AG04449 (cell line): ENCODE data around the gene SEC23B.
"Not testable (repeated sequence)": the region's sequence is repeated elsewhere in the genome, so short reads cannot be mapped to it uniquely, and the experiment has no call there.

Experiments used
- CTCF ChIA-PET: fragments of 350-600 bp; formaldehyde crosslinking; extraction: SDS; loops from one replicate; lab custom pipeline; 2021; ENCODE audit warnings: antibody characterized with exemption; lab: Yijun Ruan, JAX
- POLR2A ChIA-PET: fragments of 400-600, 350-600 bp; formaldehyde crosslinking; extraction: SDS; loops from one replicate; lab custom pipeline; 2020; ENCODE audit warnings: antibody characterized with exemption, inconsistent platforms; lab: Yijun Ruan, JAX
- DNase-seq: peaks from one replicate; pipeline ENCODE4 v3.0.0-alpha.2; 2010; ENCODE audit warnings: low read depth, low spot score
- H3K4me3 ChIP-seq: 2 replicates; pipeline ENCODE4 v1.5.1; 2011; ENCODE audit warnings: low read depth, mild to moderate bottlenecking, control low read depth, low read length
- TF ChIP-seq, protein P1 (sequence below): IDR thresholded peaks from one replicate; pipeline ENCODE4 v1.5.1; 2011; ENCODE audit warnings: mild to moderate bottlenecking, moderate library complexity, low read length, control low read depth, inconsistent platforms; ENCODE audit not compliant: insufficient read depth; ENCODE audit errors: missing control alignments

SEC23B gene

GRCh38 chr20:18523066-18523465 lies 15.3 kb downstream of the SEC23B start:
- CTCF ChIA-PET = interaction anchor here (0.7 kb wide), 1 partner anchor 97 kb away, joined by 3 read pairs; no protein-coding TSS in a partner anchor
- H3K4me3 ChIP-seq = no peak overlapping the region
- TF ChIP-seq, protein P1, sequence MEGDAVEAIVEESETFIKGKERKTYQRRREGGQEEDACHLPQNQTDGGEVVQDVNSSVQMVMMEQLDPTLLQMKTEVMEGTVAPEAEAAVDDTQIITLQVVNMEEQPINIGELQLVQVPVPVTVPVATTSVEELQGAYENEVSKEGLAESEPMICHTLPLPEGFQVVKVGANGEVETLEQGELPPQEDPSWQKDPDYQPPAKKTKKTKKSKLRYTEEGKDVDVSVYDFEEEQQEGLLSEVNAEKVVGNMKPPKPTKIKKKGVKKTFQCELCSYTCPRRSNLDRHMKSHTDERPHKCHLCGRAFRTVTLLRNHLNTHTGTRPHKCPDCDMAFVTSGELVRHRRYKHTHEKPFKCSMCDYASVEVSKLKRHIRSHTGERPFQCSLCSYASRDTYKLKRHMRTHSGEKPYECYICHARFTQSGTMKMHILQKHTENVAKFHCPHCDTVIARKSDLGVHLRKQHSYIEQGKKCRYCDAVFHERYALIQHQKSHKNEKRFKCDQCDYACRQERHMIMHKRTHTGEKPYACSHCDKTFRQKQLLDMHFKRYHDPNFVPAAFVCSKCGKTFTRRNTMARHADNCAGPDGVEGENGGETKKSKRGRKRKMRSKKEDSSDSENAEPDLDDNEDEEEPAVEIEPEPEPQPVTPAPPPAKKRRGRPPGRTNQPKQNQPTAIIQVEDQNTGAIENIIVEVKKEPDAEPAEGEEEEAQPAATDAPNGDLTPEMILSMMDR = no peak
- POLR2A ChIA-PET = interaction anchor here (0.6 kb wide), 1 partner anchor 284 kb away, joined by 3 read pairs; no protein-coding TSS in a partner anchor
- no peak for DNase-seq

DNA sequence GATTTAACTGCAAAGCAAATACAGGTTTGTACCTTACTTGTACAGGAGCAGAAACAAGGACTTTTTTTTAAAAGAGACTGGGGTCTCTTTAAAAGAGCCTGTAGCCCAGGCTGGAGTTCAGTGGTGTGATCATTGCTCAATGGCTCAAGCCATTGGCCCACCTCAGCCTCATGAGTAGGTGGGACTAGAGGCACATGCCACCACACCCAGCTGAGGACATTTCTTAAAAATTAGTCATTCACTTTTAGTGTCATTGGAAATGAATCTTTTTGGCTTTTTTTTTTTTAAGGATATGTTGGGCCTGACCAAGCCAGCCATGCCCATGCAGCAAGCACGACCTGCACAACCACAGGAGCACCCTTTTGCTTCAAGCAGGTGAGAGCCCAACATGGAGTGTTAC lies 16.9 kb downstream of the SEC23B start:
- ChIA-PET CTCF (interaction anchor here (0.8 kb wide), 1 partner anchor 10 kb away, joined by 3 read pairs; no protein-coding TSS in a partner anchor), POLR2A (interaction anchor here (1.3 kb wide), 1 partner anchor 17 kb away, joined by 3 read pairs; the partner anchor contains the start of gene SEC23B)
- TF ChIP-seq, protein P1 = no peak
- DNase-seq = no peak
- no peak overlapping the region for H3K4me3 ChIP-seq

DNA sequence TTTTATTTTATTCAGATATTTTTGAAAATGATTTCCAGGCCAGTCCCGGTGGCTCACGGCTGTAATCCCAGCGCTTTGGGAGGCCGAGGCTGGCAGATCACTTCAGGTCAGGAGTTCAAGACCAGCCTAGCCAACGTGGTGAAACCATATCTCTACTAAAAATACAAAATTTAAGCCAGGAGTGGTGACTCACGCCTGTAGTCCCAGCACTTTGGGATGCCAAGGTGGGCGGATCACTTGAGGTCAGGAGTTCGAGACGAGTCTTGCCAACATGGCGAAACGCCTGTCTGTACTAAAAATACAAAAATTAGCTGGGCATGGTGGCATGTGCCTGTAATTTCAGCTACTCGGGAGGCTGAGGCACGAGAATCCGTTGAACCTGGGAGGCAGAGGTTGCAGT lies 19.0 kb downstream of the SEC23B start:
- H3K4me3 ChIP-seq, POLR2A ChIA-PET, DNase-seq: not testable (repeated sequence)
- CTCF ChIA-PET = interaction anchor here (1.3 kb wide), 1 partner anchor 14 kb away, joined by 3 read pairs; no protein-coding TSS in a partner anchor

DNA sequence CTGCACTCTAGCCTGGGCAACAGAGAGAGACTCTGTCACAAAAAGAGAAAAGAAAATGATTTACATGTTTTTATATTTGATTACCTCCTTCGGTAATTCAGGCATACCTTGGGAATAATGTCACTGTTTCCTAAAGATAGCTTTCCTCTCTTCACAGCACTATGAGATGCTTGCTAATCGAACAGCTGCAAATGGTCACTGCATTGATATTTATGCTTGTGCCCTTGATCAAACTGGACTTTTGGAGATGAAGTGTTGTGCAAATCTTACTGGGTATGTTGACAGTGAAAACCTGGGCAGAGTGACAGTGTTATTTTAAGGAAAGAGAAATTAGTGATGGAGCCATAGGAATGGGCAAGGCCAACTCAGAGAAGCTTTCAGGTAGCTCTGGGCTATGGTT lies 19.6 kb downstream of the SEC23B start:
- POLR2A ChIA-PET = no interaction called here
- TF ChIP-seq, protein P1 = no peak
- CTCF ChIA-PET = interaction anchor here (1.3 kb wide), 1 partner anchor 13 kb away, joined by 3 read pairs; no protein-coding TSS in a partner anchor
- no peak overlapping the region for H3K4me3 ChIP-seq
- DNase-seq = no peak

DNA sequence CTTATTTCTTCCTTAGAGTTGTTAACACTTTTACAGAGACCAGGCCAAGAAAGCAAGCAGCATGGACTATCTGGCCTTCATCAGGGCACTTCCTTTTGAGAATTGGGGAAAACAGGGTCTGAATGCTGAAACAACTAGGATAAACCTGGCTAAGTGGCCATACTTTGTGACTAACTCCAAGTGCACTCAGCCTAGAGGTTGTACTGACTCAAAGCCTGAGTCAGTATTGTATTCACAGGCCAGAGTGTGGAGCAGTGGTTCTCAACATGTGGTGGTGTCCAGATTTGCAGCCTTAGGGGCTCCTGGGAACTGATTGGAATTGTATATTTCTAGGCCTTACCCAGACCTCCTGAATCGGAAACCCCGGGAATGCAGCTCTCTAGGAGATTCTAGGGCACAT lies 20.1 kb downstream of the SEC23B start:
- H3K4me3 ChIP-seq = no peak overlapping the region
- ChIA-PET POLR2A (no interaction called here), CTCF (interaction anchor here (1.1 to 1.3 kb wide), 2 partner anchors 10 to 13 kb away, joined by 3 read pairs; no protein-coding TSS in a partner anchor)
- no peak for DNase-seq
- TF ChIP-seq, protein P1 = no peak

DNA sequence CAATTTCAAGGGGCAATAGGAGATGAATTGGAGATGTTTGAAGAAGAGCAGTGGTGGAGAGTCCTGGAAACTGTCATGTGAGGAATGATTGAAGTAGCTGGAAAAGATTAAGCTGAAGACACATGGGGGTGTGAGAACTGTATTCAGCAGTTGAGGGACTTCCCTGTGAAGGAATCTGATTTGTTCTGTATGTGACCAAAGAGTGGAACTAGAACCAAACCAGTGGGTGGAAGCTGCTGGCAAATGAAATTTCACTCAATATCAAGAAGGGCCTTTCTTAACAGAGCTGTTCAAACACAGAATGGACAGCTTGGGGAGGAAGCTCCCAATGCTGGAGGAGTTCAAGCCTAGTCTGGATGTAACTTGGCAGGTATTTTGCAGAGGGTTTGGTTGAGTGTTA lies 21.3 kb downstream of the SEC23B start:
- CTCF ChIA-PET = no interaction called here
- POLR2A ChIA-PET = no interaction called here
- TF ChIP-seq, protein P1 = no peak
- DNase-seq = no peak
- no peak overlapping the region for H3K4me3 ChIP-seq

DNA sequence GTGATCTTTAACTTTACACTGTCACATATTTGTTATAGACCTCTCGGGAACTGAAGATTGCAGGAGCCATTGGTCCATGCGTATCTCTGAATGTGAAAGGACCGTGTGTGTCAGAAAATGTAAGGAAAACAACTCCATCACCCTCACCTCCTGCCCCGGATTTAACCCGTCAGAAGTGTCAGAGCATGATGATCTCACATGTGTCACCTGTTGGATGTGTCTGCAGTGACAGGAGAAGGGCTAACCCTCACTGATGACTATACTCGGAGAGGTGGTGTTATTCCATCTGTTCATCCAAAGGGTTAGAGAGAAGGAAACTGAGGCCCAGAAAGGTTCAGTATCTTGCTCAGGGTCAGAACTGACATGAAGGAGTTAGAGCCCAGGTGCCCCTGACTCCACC lies 24.9 kb downstream of the SEC23B start:
- no peak for DNase-seq
- no peak overlapping the region for H3K4me3 ChIP-seq
- ChIA-PET POLR2A (no interaction called here), CTCF (no interaction called here)
- TF ChIP-seq, protein P1 = no peak
